Measurements from ENCODE around the gene PPP1R14C. TPM values are rescaled to one million over a fixed set of nuclear protein-coding genes. Genes with fewer than 3 reads are reported as not detected.

PPP1R14C gene
- total and polyA plus RNA-seq, 2 of the 13 experiments (the other 11 are each of a cell fraction or from before 2014, with no cell fraction given) = not detected

GRCh38 chr6:150250826-150251225, 108.0 kb downstream of the PPP1R14C start (continued):
- TF ChIP-seq ZNF646 (CRISPR knock-in tag; IDR thresholded peaks at IDR 0.05) = no peak
- no peak for TF ChIP-seq ZBTB42 (CRISPR knock-in tag; IDR thresholded peaks at IDR 0.05)

GRCh38 chr6:150251566-150252186, 108.8 kb downstream of the PPP1R14C start:
- FAIRE-seq (no peak), ATAC-seq (no peak), DNase-seq (ENCODE audit: low spot score) (no peak)
- BruUV-seq (replicated peaks) = no TSS peak
- Histone ChIP-seq H3K36me3 (replicated peaks in 1 of 2; ENCODE audit: control insufficient read depth in 1 of 2, insufficient read depth in 2 of 2, low read length in 2 of 2) (no peaks in the 10 kb centered on the region), H3K27me3 (ENCODE audit: control insufficient read depth in 1 of 2, insufficient read depth in 2 of 2, low read length in 2 of 2) (peaks cover 2 to 16% of the 10 kb centered on the region in 2 experiments; a peak in 3 of 5 replicates), H3K4me1 (ENCODE audit: insufficient read depth, low read length) (no peaks in the 10 kb centered on the region), H3K27ac (ENCODE audit: extremely low read length, insufficient read depth, low read length) (no peak overlapping the region), H3K4me2 (ENCODE audit: low read depth, low read length) (no peak overlapping the region), H3K79me2 (ENCODE audit: insufficient read depth, low read length) (no peaks in the 10 kb centered on the region), H3K4me3 (replicated peaks in 1 of 3; ENCODE audit: insufficient read depth in 1 of 3, low read depth in 2 of 3, low read length in 3 of 3) (no peak overlapping the region), H2AFZ (ENCODE audit: low read length) (no peak overlapping the region), H4K20me1 (ENCODE audit: insufficient read depth, low read length) (no peaks in the 10 kb centered on the region), H3K9ac (ENCODE audit: insufficient read depth, low read depth, low read length) (no peak overlapping the region), H3K9me3 (ENCODE audit: low read length) (no peaks in the 10 kb centered on the region; the same call in 1 of the 2 replicates)
- POLR2A ChIA-PET = no interaction called here
- 71% methylated on average over 6 of the region's 6 CpGs for WGBS (ENCODE audit: low lambda C conversion rate)
- CTCF ChIA-PET (ENCODE audit: low intra/inter-chr PET ratio, low total read pairs) = no interaction called here
- in situ Hi-C loops (cut with HindIII; ENCODE audit: extremely low pct_ligation_motif_present, low pct_unique_long_range_greater_than_20kb) (no loop called here), intact Hi-C loops (cut with micrococcal nuclease; ENCODE audit: unreplicated experiment) (no loop called here)
- TF ChIP-seq, protein P1, sequence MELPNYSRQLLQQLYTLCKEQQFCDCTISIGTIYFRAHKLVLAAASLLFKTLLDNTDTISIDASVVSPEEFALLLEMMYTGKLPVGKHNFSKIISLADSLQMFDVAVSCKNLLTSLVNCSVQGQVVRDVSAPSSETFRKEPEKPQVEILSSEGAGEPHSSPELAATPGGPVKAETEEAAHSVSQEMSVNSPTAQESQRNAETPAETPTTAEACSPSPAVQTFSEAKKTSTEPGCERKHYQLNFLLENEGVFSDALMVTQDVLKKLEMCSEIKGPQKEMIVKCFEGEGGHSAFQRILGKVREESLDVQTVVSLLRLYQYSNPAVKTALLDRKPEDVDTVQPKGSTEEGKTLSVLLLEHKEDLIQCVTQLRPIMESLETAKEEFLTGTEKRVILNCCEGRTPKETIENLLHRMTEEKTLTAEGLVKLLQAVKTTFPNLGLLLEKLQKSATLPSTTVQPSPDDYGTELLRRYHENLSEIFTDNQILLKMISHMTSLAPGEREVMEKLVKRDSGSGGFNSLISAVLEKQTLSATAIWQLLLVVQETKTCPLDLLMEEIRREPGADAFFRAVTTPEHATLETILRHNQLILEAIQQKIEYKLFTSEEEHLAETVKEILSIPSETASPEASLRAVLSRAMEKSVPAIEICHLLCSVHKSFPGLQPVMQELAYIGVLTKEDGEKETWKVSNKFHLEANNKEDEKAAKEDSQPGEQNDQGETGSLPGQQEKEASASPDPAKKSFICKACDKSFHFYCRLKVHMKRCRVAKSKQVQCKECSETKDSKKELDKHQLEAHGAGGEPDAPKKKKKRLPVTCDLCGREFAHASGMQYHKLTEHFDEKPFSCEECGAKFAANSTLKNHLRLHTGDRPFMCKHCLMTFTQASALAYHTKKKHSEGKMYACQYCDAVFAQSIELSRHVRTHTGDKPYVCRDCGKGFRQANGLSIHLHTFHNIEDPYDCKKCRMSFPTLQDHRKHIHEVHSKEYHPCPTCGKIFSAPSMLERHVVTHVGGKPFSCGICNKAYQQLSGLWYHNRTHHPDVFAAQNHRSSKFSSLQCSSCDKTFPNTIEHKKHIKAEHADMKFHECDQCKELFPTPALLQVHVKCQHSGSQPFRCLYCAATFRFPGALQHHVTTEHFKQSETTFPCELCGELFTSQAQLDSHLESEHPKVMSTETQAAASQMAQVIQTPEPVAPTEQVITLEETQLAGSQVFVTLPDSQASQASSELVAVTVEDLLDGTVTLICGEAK (IDR thresholded peaks at IDR 0.05) = no peak
- TF ChIP-seq, protein P1 (CRISPR knock-in tag; IDR thresholded peaks at IDR 0.05) = no peak
- TF ChIP-seq ZNF205 (CRISPR knock-in tag; IDR thresholded peaks at IDR 0.05) (no peak), ARHGAP35 (CRISPR knock-in tag; IDR thresholded peaks at IDR 0.05; ENCODE audit: borderline replicate concordance) (no peak), MTA1 (CRISPR knock-in tag; IDR thresholded peaks at IDR 0.05; ENCODE audit: borderline replicate concordance) (no peak)

All from HepG2 (cell line).